HCT116 (cell line): ENCODE measurements around the gene MTA3. TPM values are rescaled to one million over a fixed set of nuclear protein-coding genes. Genes with fewer than 3 reads are reported as not detected.
"Not testable (repeated sequence)": the region's sequence is repeated elsewhere in the genome, so short reads cannot be mapped to it uniquely, and the experiment has no call there.

Experiments used
- ATAC-seq: fragments of 200-7000 bp; cut with Tn5 transposase; 2 replicates; pipeline ENCODE4 v1.9.1; 2020; ENCODE audit warnings: mild to moderate bottlenecking, moderate library complexity
- BruUV-seq: library from RNA; stranded (reverse); fragments of 400-500 nt; replicated peaks from 2 replicates; lab custom pipeline; 2021; lab: Mats Ljungman, UMichigan
- CTCF ChIA-PET: fragments of 300-600 bp; sonication (Branson Sonifier 250); formaldehyde crosslinking; loops from one replicate; lab custom pipeline; 2021; ENCODE audit warnings: antibody characterized with exemption; lab: Charles Lee
- POLR2A ChIA-PET: fragments of 300-600, 350-600 bp; sonication (Branson Sonifier 250); formaldehyde crosslinking; loops from one replicate; lab custom pipeline; 2021; ENCODE audit warnings: antibody characterized with exemption; lab: Charles Lee
- RAD21 ChIA-PET, 2 experiments: fragments of 300-600 bp; sonication (Branson Sonifier 250); formaldehyde crosslinking; loops; one replicate each; lab custom pipeline; 2023; ENCODE audit warnings: low total read pairs in 2 of 2; ENCODE audit not compliant: uncharacterized antibody in 2 of 2, unreplicated experiment in 2 of 2, low non-redundant PET in 1 of 2; lab: Charles Lee
- DNase-seq: peaks from one replicate; pipeline ENCODE4 v3.0.0-alpha.2; 2010; ENCODE audit warnings: low read depth, low spot score
- H2AFZ ChIP-seq: fragments of 200-600 bp; shearing (Covaris generic), sonication (generic); 2 replicates; pipeline ENCODE4 v1.6.1; 2017; ENCODE audit warnings: low read depth, mixed run types, mixed read lengths, antibody characterized with exemption, low read length; ENCODE audit not compliant: poor library complexity, severe bottlenecking
- H3K27ac ChIP-seq: 2 replicates; pipeline ENCODE4 v1.5.1; 2012; ENCODE audit warnings: low read depth, low read length
- H3K27me3 ChIP-seq: fragments of 200-600 bp; sonication (generic); 2 replicates; pipeline ENCODE4 v1.6.1; 2016; ENCODE audit warnings: mixed run types, low read length, mixed read lengths; ENCODE audit not compliant: insufficient read depth
- H3K36me3 ChIP-seq, 2 experiments: fragments of 200-500 bp in 1 of 2; fragments of 200-600 bp in 1 of 2; sonication (Bioruptor generic) in 1 of 2; sonication (generic) in 1 of 2; 2 replicates each; pipeline versions ENCODE4 v1.5.1 to v1.6.1; 2014 to 2016; ENCODE audit warnings: low read length in 2 of 2, inconsistent platforms in 1 of 2, mixed read lengths in 1 of 2, mixed run types in 1 of 2; ENCODE audit not compliant: insufficient read depth in 2 of 2, control insufficient read depth in 1 of 2
- H3K4me1 ChIP-seq, 2 experiments: fragments of 200-600 bp in 1 of 2; sonication (generic) in 1 of 2; 2 replicates each; pipeline versions ENCODE4 v1.5.1 to v1.6.1; 2012 to 2017; ENCODE audit warnings: low read length in 2 of 2, inconsistent platforms in 1 of 2, mild to moderate bottlenecking in 1 of 2, mixed read lengths in 1 of 2, mixed run types in 1 of 2, moderate library complexity in 1 of 2; ENCODE audit not compliant: insufficient read depth in 2 of 2, control insufficient read depth in 1 of 2
- H3K4me2 ChIP-seq: fragments of 200-600 bp; sonication (generic); 2 replicates; pipeline ENCODE4 v1.6.1; 2017; ENCODE audit warnings: mixed run types, low read length, mixed read lengths
- H3K4me3 ChIP-seq, 2 experiments: fragments of 200-600 bp in 1 of 2; sonication (generic) in 1 of 2; replicated peaks in 1 of 2; 2 replicates each; pipeline ENCODE4 v1.5.1; 2011 to 2016; ENCODE audit warnings: low read length in 2 of 2, control low read depth in 1 of 2, low read depth in 1 of 2, mild to moderate bottlenecking in 1 of 2, mixed read lengths in 1 of 2, mixed run types in 1 of 2
- H3K79me2 ChIP-seq: fragments of 200-600 bp; sonication (generic); 2 replicates; pipeline ENCODE4 v1.6.1; 2017; ENCODE audit warnings: mild to moderate bottlenecking, mixed run types, low read length, moderate library complexity, mixed read lengths; ENCODE audit not compliant: insufficient read depth
- H3K9ac ChIP-seq: fragments of 200-600 bp; sonication (generic); 2 replicates; pipeline ENCODE4 v1.6.1; 2016; ENCODE audit warnings: low read length, mixed read lengths
- H3K9me2 ChIP-seq: fragments of 200-600 bp; sonication (generic), shearing (Covaris generic); 2 replicates; pipeline ENCODE4 v1.6.1; 2017; ENCODE audit warnings: mixed run types, mild to moderate bottlenecking, moderate library complexity; ENCODE audit not compliant: insufficient read depth
- H3K9me3 ChIP-seq, 2 experiments: fragments of 200-500 bp in 1 of 2; fragments of 200-600 bp in 1 of 2; sonication (Bioruptor generic) in 1 of 2; sonication (generic) in 1 of 2; 2 replicates each; pipeline ENCODE4 v1.6.1; 2014 to 2017; ENCODE audit warnings: low read length in 2 of 2, mixed read lengths in 2 of 2, inconsistent platforms in 1 of 2, low read depth in 1 of 2, mild to moderate bottlenecking in 1 of 2, mixed run types in 1 of 2, moderate library complexity in 1 of 2; ENCODE audit not compliant: control insufficient read depth in 1 of 2, insufficient read depth in 1 of 2
- H4K20me1 ChIP-seq: fragments of 200-600 bp; sonication (generic), shearing (Covaris generic); 2 replicates; pipeline ENCODE4 v1.6.1; 2017; ENCODE audit warnings: mixed run types, mild to moderate bottlenecking, moderate library complexity; ENCODE audit not compliant: insufficient read depth
- CBX3 ChIP-seq: IDR thresholded peaks from 2 replicates; pipeline ENCODE4 v1.6.1; 2012; ENCODE audit warnings: low read depth
- CEBPB ChIP-seq: IDR thresholded peaks from 2 replicates; pipeline ENCODE4 v1.6.1; 2012; ENCODE audit warnings: low read depth
- JUND ChIP-seq: IDR thresholded peaks from 2 replicates; pipeline ENCODE4 v1.6.1; 2012
- SIN3A ChIP-seq: IDR thresholded peaks from 2 replicates; pipeline ENCODE4 v1.6.1; 2012; ENCODE audit warnings: low read depth
- ZFX ChIP-seq: fragments of 450-650 bp; IDR thresholded peaks from 2 replicates; pipeline ENCODE4 v1.6.1; 2017
- intact Hi-C: fragments of 100-400 bp; cut with micrococcal nuclease; formaldehyde crosslinking; loops from 2 replicates; pipeline ENCODE4 v1.10.0; 2022
- total RNA-seq: library from RNA; stranded (reverse); gene quantifications from one replicate; pipeline ENCODE4 v1.2.1, GENCODE V29; 2021; ENCODE audit not compliant: unreplicated experiment
- TF ChIP-seq, protein P1 (sequence below): IDR thresholded peaks from 2 replicates; pipeline ENCODE4 v1.6.1; 2011; ENCODE audit warnings: mild to moderate bottlenecking, low read length, moderate library complexity; ENCODE audit not compliant: insufficient replicate concordance; ENCODE audit errors: extremely low read depth
- TF ChIP-seq, protein P2 (sequence below): IDR thresholded peaks from 2 replicates; pipeline ENCODE4 v1.6.1; 2012; ENCODE audit warnings: low read depth

MTA3 gene
- total RNA-seq, 1 experiment from 2014 or later, result 46.3 TPM

DNA sequence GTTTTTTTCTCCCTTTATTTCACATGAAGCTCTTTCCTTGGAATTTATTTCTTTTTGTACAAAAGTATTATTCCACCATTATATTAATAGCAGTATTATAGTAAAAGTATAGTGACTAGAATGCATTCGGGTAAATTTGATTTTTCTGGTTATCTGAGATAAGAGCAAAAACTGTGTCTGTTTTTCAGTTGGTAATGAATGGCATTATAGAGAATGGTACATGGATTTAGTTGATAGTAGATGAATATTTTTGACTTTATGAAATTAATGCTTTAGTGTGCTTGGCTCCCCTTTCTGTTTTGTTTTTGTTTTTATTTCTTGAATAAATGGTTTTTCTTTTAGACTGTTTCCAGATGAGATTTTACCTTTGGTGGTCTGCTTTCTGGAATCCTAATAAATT is 71.8 kb downstream of the MTA3 start:
- Histone ChIP-seq H3K9me3 (no peaks in the 10 kb centered on the region), H2AFZ (no peak overlapping the region), H3K27me3 (no peaks in the 10 kb centered on the region), H3K9me2 (no peaks in the 10 kb centered on the region), H3K4me2 (no peak overlapping the region), H4K20me1 (no peaks in the 10 kb centered on the region), H3K4me3 (no peak overlapping the region), H3K79me2 (no peaks in the 10 kb centered on the region), H3K27ac (no peak overlapping the region), H3K36me3 (no peaks in the 10 kb centered on the region; a peak in 1 of 4 replicates), H3K4me1 (no peaks in the 10 kb centered on the region), H3K9ac (no peak overlapping the region)
- ATAC-seq (no peak), DNase-seq (no peak)
- no TSS peak for BruUV-seq
- POLR2A ChIA-PET, result no interaction called here
- RAD21 ChIA-PET, result no interaction called here
- CTCF ChIA-PET, result no interaction called here
- intact Hi-C loops, result no loop called here
- TF ChIP-seq ZFX (no peak), JUND (no peak), CEBPB (no peak), SIN3A (no peak), CBX3 (no peak)
- TF ChIP-seq, protein P1, sequence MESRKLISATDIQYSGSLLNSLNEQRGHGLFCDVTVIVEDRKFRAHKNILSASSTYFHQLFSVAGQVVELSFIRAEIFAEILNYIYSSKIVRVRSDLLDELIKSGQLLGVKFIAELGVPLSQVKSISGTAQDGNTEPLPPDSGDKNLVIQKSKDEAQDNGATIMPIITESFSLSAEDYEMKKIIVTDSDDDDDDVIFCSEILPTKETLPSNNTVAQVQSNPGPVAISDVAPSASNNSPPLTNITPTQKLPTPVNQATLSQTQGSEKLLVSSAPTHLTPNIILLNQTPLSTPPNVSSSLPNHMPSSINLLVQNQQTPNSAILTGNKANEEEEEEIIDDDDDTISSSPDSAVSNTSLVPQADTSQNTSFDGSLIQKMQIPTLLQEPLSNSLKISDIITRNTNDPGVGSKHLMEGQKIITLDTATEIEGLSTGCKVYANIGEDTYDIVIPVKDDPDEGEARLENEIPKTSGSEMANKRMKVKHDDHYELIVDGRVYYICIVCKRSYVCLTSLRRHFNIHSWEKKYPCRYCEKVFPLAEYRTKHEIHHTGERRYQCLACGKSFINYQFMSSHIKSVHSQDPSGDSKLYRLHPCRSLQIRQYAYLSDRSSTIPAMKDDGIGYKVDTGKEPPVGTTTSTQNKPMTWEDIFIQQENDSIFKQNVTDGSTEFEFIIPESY, result no peak
- TF ChIP-seq, protein P2, sequence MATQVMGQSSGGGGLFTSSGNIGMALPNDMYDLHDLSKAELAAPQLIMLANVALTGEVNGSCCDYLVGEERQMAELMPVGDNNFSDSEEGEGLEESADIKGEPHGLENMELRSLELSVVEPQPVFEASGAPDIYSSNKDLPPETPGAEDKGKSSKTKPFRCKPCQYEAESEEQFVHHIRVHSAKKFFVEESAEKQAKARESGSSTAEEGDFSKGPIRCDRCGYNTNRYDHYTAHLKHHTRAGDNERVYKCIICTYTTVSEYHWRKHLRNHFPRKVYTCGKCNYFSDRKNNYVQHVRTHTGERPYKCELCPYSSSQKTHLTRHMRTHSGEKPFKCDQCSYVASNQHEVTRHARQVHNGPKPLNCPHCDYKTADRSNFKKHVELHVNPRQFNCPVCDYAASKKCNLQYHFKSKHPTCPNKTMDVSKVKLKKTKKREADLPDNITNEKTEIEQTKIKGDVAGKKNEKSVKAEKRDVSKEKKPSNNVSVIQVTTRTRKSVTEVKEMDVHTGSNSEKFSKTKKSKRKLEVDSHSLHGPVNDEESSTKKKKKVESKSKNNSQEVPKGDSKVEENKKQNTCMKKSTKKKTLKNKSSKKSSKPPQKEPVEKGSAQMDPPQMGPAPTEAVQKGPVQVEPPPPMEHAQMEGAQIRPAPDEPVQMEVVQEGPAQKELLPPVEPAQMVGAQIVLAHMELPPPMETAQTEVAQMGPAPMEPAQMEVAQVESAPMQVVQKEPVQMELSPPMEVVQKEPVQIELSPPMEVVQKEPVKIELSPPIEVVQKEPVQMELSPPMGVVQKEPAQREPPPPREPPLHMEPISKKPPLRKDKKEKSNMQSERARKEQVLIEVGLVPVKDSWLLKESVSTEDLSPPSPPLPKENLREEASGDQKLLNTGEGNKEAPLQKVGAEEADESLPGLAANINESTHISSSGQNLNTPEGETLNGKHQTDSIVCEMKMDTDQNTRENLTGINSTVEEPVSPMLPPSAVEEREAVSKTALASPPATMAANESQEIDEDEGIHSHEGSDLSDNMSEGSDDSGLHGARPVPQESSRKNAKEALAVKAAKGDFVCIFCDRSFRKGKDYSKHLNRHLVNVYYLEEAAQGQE, result no peak

DNA sequence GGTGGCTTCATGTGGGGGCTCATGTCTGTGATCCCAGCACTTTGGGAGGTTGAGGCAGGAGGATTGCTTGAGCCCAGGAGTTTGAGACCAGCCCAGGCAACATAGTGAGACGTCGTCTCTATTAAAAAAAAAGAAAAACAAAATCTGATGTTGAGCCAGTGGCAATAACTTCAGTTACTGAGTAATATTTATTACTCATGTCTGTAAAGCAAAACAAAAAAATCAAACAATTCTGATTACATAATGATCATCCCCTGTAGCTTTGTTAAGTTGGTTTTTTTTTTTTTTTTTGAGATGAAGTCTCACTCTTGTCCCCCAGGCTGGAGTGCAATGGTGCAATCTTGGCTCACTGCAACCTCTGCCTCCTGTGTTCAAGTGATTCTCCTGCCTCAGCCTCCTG is 73.9 kb downstream of the MTA3 start:
- RAD21 ChIA-PET, DNase-seq, CTCF ChIA-PET: not testable (repeated sequence)

More for the DNA sequence above, 73.9 kb downstream of the MTA3 start:
- H3K4me2 ChIP-seq, H3K4me3 ChIP-seq, H3K79me2 ChIP-seq, H2AFZ ChIP-seq, H3K9me2 ChIP-seq, ATAC-seq, H4K20me1 ChIP-seq, BruUV-seq, H3K27me3 ChIP-seq, intact Hi-C loops, H3K9me3 ChIP-seq, POLR2A ChIA-PET, H3K36me3 ChIP-seq, H3K4me1 ChIP-seq, H3K9ac ChIP-seq, H3K27ac ChIP-seq: not testable (repeated sequence)
